Stimulated activated CD8-positive, alpha-beta memory T cell treated with anti-CD3 and anti-CD28 coated beads, Interleukin-15, amount 100 ng/mL, for 1 hour (primary cell): ENCODE measurements around the gene PCNX1.

Experiments
- DNase-seq: peaks from one replicate; pipeline ENCODE4 v3.0.0-alpha.2; 2020; ENCODE audit warnings: low read depth

PCNX1 gene

GRCh38 chr14:71086567-71086966, 179.3 kb downstream of the PCNX1 start:
- no peak for DNase-seq

DNA sequence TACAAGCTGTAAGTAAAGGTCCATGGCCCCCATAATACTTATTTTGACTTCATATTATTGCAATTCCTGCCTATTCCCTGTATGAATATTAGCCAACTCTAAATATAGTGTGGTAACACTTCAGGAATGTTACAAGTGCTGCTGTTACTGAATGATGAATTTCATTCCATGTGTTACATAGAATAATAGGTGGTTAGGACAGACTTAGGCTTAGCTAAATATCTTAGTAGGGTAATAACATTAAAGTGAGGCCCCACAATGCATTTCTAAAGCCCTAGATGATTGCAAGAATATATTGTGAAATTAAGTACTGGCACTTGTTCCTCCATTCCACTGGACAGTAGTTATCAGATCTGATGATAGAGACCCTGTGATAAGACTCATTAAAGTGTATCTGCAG, 182.7 kb downstream of the PCNX1 start:
- no peak for DNase-seq

GRCh38 chr14:71094722-71095121, 187.5 kb downstream of the PCNX1 start:
- DNase-seq: no peak

GRCh38 chr14:71096947-71097346, 189.7 kb downstream of the PCNX1 start:
- no peak for DNase-seq

DNA sequence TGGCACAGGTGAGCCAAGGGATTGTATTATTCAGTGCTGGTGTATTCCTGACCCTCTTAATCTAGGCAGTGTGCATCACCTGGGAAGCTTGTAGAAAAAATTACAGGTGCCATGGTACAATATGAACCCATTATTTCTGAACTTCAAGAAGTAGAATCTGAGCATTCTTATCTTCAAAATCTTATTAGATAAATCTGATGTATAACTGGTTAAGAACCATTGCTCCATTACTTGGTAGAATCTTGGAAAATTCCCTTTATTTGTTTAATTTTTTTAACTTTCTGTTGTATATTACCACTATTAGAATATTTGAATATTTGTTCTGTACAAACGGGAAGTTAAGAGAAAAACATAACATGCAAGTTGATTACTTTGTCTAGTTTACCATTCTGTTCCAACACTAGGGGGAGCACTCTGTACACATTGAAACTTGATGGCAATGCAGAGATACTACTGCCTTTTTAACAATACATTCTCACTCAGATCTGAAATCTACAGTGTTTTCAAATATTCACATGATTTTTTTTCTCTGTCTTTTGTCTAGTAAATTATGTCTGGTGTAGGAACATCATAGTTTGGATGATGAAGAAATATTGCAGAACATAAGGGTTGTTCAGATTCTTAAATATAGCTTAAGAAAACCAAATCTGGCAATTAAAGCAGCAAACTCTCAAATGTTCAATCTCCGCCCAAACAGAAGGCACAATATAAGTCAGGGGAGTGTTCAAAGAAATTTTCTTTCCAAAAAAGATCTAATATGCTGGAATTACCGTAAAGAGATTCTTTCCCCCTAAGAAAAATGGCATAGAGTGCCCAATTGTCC, 196.6 kb downstream of the PCNX1 start:
- DNase-seq: no peak

DNA sequence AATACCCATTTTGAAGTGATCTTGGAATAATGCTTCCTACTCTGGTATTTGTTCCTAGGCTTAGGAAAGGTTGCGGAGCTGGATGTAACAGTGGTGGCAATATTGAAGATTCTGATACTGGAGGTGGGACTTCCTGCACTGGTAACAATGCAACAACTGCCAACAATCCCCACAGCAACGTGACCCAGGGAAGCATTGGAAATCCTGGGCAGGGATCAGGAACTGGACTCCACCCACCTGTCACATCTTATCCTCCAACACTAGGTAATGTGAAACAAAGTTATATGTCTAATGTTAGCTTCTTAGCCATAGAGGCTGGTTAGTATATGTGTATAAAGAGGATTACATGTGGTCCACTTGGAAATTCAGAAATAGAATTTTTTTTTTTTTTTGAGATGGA, 197.9 kb downstream of the PCNX1 start:
- no peak for DNase-seq

DNA sequence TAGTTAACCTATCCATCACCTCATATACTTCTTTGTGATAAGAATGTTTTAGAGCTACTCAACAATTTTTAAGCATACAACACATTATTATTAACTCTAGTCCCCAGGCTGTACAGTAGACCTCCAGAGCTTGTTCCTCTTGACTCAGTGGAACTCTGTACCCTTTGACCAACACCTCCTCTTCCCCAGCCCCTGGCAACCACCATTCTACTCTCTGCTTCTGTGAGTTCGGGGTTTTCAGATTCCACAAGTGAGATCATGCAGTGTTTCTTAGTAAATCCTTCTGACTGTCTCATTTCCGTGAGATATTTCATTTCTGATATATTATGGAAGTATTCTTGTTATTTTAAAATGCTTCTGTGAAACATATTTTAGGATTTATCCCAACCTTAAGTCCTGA, 200.7 kb downstream of the PCNX1 start:
- no peak for DNase-seq

DNA sequence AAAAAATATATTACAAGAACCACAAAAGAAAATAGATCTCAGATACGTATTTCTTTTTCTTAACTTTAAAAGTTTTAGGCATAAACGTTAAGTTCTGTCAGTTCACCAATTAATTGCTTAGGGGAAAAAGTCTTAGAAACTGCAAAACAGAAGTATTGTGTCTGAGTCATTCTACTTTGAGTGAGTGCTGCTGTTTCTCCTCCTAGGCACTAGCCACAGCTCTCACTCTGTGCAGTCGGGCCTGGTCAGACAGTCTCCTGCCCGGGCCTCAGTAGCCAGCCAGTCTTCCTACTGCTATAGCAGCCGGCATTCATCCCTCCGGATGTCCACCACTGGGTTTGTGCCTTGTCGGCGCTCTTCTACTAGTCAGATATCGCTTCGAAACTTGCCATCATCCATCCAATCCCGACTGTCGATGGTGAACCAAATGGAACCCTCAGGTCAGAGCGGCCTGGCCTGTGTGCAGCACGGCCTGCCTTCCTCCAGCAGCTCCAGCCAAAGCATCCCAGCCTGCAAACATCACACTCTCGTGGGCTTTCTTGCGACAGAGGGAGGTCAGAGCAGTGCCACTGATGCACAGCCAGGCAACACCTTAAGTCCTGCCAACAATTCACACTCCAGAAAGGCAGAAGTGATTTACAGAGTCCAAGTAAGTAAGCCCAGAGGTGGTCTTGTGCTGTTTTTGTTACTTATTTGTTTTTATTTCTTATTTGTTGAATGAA, 201.3 kb downstream of the PCNX1 start:
- DNase-seq: no peak

- no peak for DNase-seq
These were observed 206.1 kb downstream of the PCNX1 start for GRCh38 chr14:71113376-71113775.

- DNase-seq: no peak
These were observed 207.3 kb downstream of the PCNX1 start for GRCh38 chr14:71114565-71114964.

- DNase-seq: no peak
These were observed 208.0 kb downstream of the PCNX1 start for GRCh38 chr14:71115306-71115705.

DNA sequence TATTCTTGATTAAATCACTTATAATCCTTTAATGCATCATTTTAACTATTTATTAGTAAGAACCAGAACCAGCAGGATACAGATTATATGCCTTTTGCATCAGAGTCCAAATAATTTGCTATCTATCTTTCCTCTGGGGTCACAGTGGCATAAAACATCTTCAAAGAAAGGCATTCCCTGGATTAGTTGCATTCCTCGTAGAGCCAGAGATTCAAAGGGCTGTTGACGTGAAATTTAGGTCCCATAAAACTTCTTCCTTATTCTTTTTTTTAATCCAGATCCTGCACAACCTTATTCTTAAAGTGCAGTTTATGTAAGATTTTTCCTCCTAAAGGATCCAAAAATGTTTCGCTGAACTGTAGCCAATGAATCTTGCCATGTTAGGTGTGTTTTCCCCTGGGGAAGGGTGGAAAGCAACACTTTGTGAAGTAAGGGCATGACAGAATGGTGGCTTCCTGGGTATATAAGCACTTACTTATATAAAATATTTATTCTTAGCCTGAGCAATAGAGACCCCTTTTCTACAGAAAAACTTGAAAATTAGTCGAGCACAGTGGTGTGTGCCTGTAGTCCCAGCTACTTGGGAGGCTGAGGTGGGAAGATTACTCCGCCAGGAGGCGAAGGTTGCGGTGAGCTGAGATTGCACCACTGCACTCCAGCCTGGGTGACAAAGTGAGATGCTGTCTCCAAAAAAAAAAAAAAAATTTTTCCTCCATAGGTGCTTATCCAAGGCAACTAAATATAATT, 208.7 kb downstream of the PCNX1 start:
- no peak for DNase-seq

DNA sequence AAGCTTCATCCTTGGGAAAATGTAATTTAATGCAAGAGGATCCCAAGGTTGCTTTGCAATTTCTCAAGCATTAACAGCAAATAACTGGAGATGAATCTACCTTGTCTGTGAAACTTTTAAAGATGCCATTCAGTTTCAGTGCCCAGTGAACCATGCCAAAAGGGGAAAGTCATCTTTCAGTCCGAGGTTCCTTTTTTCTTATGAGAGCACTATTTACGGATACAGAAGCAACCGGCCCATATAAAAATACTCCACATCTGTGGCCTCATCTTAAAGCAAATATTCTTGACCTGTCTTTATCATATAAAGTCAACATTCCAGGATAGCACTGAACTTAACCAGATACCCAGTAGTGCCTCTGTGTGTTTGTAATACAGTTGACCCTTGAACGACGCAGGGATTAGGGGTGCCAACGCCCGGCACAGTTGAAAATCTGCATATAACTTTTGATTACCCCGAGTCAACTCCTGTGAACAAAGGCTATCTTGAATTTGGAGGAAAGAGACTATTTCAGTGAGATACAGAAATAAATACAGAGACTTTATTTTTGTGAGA, 209.4 kb downstream of the PCNX1 start:
- no peak for DNase-seq

GRCh38 chr14:71117839-71118743, 210.8 kb downstream of the PCNX1 start:
- no peak for DNase-seq

DNA sequence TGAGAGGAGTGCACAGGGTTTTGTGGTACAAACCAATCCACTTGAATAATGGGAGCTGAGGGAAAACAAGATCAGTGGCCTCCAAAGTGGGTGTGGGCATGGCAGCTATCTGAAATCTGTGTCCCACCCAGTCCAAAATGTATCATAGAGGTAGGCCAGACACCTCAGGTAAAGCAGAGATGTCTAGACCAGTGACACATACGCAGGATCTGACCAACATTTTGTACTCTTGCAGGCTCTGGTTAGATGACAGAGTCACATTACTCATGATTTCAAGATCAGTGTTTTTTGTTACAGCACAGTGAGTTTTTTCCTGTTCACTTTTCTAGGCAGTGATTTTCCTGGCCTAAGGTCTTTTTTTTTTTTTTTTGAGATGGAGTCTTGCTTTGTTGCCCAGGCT, 211.8 kb downstream of the PCNX1 start:
- no peak for DNase-seq

DNA sequence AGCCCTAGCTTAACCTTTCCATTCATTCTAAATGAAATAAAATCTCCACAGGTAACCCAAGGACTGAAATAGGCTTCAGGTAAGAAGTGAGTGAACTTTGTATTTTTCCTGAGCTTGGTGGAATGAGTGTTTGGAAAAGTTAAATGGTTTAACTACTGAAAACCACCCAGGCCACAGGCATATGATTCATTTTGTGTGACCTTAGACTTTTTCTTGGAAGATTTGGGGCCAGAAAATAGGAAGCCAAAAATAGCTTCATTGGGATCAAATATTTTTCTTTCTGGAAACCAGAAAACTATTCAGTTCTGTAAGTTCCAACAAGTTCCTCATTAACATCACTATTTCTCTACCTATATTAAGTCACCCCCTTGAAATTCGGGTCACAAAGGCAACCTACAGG, 212.6 kb downstream of the PCNX1 start:
- DNase-seq: no peak

DNA sequence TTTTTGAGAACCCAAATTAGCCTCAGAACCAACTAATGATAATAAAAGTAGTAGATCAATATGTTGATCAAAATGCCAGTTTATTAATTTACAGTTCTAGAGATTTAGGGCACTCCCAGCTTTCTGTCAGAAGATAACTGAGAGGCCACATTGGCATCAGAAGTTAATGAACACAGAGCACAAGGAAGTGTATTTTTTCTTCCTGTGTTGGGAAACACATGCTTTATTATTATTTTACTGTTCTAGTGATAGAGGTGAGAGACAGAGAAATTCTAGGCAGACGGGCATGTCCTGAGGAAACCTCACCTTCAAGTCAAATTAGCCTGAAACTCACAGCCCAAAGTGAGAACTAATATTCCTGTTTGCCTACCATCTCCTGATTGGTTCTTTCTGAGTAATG, 213.7 kb downstream of the PCNX1 start:
- DNase-seq: no peak

- no peak for DNase-seq
These were observed 214.5 kb downstream of the PCNX1 start for GRCh38 chr14:71121711-71122110.

- no peak for DNase-seq
These were observed 215.8 kb downstream of the PCNX1 start for GRCh38 chr14:71122866-71123565.

DNA sequence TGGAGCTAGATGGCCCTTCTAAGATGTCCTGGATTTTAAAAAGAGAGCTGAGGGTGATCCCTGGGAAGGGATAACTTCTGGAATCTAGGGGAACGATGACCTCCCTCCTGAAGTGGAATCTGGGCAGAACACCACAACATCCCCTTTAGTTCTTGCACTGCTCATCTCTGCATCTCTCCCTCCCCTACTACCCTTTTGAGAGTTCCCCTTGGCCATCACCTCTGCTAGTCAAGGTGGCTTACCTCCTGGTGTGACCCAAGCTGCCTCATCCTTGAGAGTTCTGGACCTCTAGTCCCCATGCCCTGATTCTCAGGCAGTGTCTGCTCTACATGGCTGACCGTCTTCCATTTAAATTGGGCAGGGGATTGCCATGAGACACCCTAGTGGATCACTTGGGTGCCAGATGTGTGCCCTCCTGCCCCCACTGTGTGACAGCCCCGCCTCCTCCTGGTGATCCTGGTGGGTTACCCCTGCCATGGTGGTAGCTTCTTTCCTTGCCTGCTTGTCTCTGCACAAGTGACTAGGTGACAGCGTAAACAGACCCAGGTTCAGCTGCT, 216.4 kb downstream of the PCNX1 start:
- no peak for DNase-seq
